ENCODE measurements around the gene SCAMP4. TPM values are rescaled to one million over a fixed set of nuclear protein-coding genes. Genes with fewer than 3 reads are reported as not detected.

Gene SCAMP4
- polyA plus RNA-seq, 1 donor from 2014 or later = 12.7 TPM

DNA sequence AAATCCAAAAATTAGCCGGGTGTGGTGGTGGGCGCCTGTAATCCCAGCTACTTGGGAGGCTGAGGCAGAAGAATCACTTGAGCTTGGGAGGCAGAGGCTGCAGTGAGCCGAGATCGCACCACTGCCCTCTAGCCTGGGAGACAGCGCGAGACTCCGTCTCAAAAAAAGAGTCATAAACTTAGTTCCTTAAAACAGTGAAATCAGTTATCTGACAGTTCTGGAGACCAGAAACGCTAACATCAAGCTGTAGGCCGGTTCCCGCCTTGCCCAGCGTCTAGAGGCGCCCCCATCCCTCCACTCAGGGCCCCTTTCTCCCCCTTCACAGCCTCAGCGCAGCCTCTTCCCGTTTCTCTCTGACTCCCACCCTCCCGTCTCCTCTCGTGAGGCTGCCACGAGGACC is 11.9 kb downstream of the SCAMP4 start:
- H3K27me3 ChIP-seq (ENCODE audit: insufficient read depth, low read depth, low read length) = no peaks in the 10 kb centered on the region
- H3K36me3 ChIP-seq (ENCODE audit: insufficient read depth, low read length) = no peaks in the 10 kb centered on the region
- no peaks in the 10 kb centered on the region for H3K9me3 ChIP-seq (ENCODE audit: low read length)
- H3K4me3 ChIP-seq (ENCODE audit: low read length) = no peak overlapping the region
- H3K9ac ChIP-seq (ENCODE audit: low read length) = no peak overlapping the region
- no peaks in the 10 kb centered on the region for H3K9me2 ChIP-seq (ENCODE audit: insufficient read depth, low read length)
- TF ChIP-seq TAF1 (IDR thresholded peaks at IDR 0.05; ENCODE audit: low read depth) = no peak
- no peak for TF ChIP-seq RAD21 (conservative IDR thresholded peaks at IDR 0.05)
- TF ChIP-seq SMC3 (conservative IDR thresholded peaks at IDR 0.05; ENCODE audit: poor library complexity) = no peak
- TF ChIP-seq EP300 (conservative IDR thresholded peaks at IDR 0.05; ENCODE audit: poor library complexity, severe bottlenecking) = no peak
- TF ChIP-seq POLR2AphosphoS5 (IDR thresholded peaks at IDR 0.05) = no peak
- TF ChIP-seq EZH2 (IDR thresholded peaks at IDR 0.05; ENCODE audit: borderline replicate concordance, insufficient read depth, low read length, poor library complexity, severe bottlenecking) = no peak
- no peak for TF ChIP-seq MXI1 (conservative IDR thresholded peaks at IDR 0.05; ENCODE audit: poor library complexity, severe bottlenecking)
- TF ChIP-seq, protein P1, sequence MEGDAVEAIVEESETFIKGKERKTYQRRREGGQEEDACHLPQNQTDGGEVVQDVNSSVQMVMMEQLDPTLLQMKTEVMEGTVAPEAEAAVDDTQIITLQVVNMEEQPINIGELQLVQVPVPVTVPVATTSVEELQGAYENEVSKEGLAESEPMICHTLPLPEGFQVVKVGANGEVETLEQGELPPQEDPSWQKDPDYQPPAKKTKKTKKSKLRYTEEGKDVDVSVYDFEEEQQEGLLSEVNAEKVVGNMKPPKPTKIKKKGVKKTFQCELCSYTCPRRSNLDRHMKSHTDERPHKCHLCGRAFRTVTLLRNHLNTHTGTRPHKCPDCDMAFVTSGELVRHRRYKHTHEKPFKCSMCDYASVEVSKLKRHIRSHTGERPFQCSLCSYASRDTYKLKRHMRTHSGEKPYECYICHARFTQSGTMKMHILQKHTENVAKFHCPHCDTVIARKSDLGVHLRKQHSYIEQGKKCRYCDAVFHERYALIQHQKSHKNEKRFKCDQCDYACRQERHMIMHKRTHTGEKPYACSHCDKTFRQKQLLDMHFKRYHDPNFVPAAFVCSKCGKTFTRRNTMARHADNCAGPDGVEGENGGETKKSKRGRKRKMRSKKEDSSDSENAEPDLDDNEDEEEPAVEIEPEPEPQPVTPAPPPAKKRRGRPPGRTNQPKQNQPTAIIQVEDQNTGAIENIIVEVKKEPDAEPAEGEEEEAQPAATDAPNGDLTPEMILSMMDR (IDR thresholded peaks at IDR 0.05; ENCODE audit: poor library complexity, severe bottlenecking) = no peak
- TF ChIP-seq, protein P2, sequence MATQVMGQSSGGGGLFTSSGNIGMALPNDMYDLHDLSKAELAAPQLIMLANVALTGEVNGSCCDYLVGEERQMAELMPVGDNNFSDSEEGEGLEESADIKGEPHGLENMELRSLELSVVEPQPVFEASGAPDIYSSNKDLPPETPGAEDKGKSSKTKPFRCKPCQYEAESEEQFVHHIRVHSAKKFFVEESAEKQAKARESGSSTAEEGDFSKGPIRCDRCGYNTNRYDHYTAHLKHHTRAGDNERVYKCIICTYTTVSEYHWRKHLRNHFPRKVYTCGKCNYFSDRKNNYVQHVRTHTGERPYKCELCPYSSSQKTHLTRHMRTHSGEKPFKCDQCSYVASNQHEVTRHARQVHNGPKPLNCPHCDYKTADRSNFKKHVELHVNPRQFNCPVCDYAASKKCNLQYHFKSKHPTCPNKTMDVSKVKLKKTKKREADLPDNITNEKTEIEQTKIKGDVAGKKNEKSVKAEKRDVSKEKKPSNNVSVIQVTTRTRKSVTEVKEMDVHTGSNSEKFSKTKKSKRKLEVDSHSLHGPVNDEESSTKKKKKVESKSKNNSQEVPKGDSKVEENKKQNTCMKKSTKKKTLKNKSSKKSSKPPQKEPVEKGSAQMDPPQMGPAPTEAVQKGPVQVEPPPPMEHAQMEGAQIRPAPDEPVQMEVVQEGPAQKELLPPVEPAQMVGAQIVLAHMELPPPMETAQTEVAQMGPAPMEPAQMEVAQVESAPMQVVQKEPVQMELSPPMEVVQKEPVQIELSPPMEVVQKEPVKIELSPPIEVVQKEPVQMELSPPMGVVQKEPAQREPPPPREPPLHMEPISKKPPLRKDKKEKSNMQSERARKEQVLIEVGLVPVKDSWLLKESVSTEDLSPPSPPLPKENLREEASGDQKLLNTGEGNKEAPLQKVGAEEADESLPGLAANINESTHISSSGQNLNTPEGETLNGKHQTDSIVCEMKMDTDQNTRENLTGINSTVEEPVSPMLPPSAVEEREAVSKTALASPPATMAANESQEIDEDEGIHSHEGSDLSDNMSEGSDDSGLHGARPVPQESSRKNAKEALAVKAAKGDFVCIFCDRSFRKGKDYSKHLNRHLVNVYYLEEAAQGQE (IDR thresholded peaks at IDR 0.05; ENCODE audit: borderline replicate concordance) = no peak
- H3K4me2 ChIP-seq (ENCODE audit: low read length) = no peak overlapping the region
- no peaks in the 10 kb centered on the region for H3K79me2 ChIP-seq (replicated peaks; ENCODE audit: insufficient read depth, low read length)
- no peak overlapping the region for H3K27ac ChIP-seq (ENCODE audit: low read length)
- no peaks in the 10 kb centered on the region for H3F3A ChIP-seq (ENCODE audit: insufficient read depth, low read length, poor library complexity, severe bottlenecking)
- peaks cover 3% of the 10 kb centered on the region for H4K20me1 ChIP-seq (ENCODE audit: insufficient read depth)
- no peak overlapping the region for H2AFZ ChIP-seq (ENCODE audit: low read depth, low read length)

DNA sequence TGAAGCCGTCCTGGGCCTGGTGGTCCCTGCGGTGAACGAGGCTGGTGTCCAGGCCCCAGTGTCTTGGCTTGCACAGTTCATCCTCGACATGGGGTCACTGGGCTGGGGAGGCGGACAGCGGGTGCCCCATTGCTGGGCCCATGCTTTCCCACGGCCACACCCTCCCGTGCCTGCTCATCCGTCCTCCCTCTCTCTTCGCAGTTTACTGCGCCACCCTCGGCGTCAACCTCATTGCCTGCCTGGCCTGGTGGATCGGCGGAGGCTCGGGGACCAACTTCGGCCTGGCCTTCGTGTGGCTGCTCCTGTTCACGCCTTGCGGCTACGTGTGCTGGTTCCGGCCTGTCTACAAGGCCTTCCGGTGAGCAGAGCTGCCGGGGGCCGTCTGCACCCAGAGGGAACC is 12.7 kb downstream of the SCAMP4 start:
- no peaks in the 10 kb centered on the region for H3K36me3 ChIP-seq (ENCODE audit: insufficient read depth, low read length)
- no peak overlapping the region for H3K27ac ChIP-seq (ENCODE audit: low read length)
- H3K4me3 ChIP-seq (ENCODE audit: low read length) = no peak overlapping the region
- no peak overlapping the region for H2AFZ ChIP-seq (ENCODE audit: low read depth, low read length)
- H3F3A ChIP-seq (ENCODE audit: insufficient read depth, low read length, poor library complexity, severe bottlenecking) = no peaks in the 10 kb centered on the region
- H3K4me2 ChIP-seq (ENCODE audit: low read length) = no peak overlapping the region
- TF ChIP-seq TAF1 (IDR thresholded peaks at IDR 0.05; ENCODE audit: low read depth) (no peak), EP300 (conservative IDR thresholded peaks at IDR 0.05; ENCODE audit: poor library complexity, severe bottlenecking) (no peak), EZH2 (IDR thresholded peaks at IDR 0.05; ENCODE audit: borderline replicate concordance, insufficient read depth, low read length, poor library complexity, severe bottlenecking) (no peak), RAD21 (conservative IDR thresholded peaks at IDR 0.05) (no peak), POLR2AphosphoS5 (IDR thresholded peaks at IDR 0.05) (no peak), SMC3 (conservative IDR thresholded peaks at IDR 0.05; ENCODE audit: poor library complexity) (no peak)
- H3K9ac ChIP-seq (ENCODE audit: low read length) = no peak overlapping the region
- H3K27me3 ChIP-seq (ENCODE audit: insufficient read depth, low read depth, low read length) = no peaks in the 10 kb centered on the region
- peaks cover 3% of the 10 kb centered on the region for H4K20me1 ChIP-seq (ENCODE audit: insufficient read depth)
- H3K79me2 ChIP-seq (replicated peaks; ENCODE audit: insufficient read depth, low read length) = no peaks in the 10 kb centered on the region
- no peaks in the 10 kb centered on the region for H3K9me3 ChIP-seq (ENCODE audit: low read length)
- H3K9me2 ChIP-seq (ENCODE audit: insufficient read depth, low read length) = no peaks in the 10 kb centered on the region
